Osteocyte (in vitro differentiated cells): ENCODE data around the gene GNPTG. TPM values are rescaled to one million over a fixed set of nuclear protein-coding genes. Genes with fewer than 3 reads are reported as not detected.

ENCODE experiments used
- DNase-seq: peaks from one replicate; pipeline ENCODE4 v3.0.0; 2021; ENCODE audit warnings: mixed read lengths; ENCODE audit not compliant: unreplicated experiment; ENCODE audit errors: extremely low spot score
- H3K27ac Mint-ChIP-seq: one replicate; pipeline ENCODE4 v1.8.0; 2021; ENCODE audit warnings: mild to moderate bottlenecking, mixed read lengths; ENCODE audit not compliant: unreplicated experiment
- H3K27me3 Mint-ChIP-seq: one replicate; pipeline ENCODE4 v1.8.0; 2021; ENCODE audit warnings: mixed read lengths; ENCODE audit not compliant: unreplicated experiment
- H3K36me3 Mint-ChIP-seq: one replicate; pipeline ENCODE4 v1.8.0; 2021; ENCODE audit warnings: mixed read lengths; ENCODE audit not compliant: unreplicated experiment
- H3K4me1 Mint-ChIP-seq: one replicate; pipeline ENCODE4 v1.8.0; 2021; ENCODE audit warnings: mixed read lengths; ENCODE audit not compliant: unreplicated experiment
- H3K4me3 Mint-ChIP-seq: one replicate; pipeline ENCODE4 v1.8.0; 2021; ENCODE audit warnings: mild to moderate bottlenecking, moderate library complexity, mixed read lengths; ENCODE audit not compliant: unreplicated experiment
- H3K9me3 Mint-ChIP-seq: one replicate; pipeline ENCODE4 v1.8.0; 2021; ENCODE audit warnings: mixed read lengths; ENCODE audit not compliant: unreplicated experiment
- total RNA-seq: library from RNA; stranded (reverse); gene quantifications from 2 replicates; pipeline ENCODE4 v1.2.1, GENCODE V29; 2021
- TF ChIP-seq, protein P1 (sequence below): fragments of 200-600 bp; sonication (generic); IDR thresholded peaks from 2 replicates; pipeline ENCODE4 v1.5.0; 2021; ENCODE audit warnings: antibody characterized with exemption, mild to moderate bottlenecking, moderate library complexity

The GNPTG gene
- total RNA-seq, 1 donor from 2014 or later: 94.3 TPM

DNA sequence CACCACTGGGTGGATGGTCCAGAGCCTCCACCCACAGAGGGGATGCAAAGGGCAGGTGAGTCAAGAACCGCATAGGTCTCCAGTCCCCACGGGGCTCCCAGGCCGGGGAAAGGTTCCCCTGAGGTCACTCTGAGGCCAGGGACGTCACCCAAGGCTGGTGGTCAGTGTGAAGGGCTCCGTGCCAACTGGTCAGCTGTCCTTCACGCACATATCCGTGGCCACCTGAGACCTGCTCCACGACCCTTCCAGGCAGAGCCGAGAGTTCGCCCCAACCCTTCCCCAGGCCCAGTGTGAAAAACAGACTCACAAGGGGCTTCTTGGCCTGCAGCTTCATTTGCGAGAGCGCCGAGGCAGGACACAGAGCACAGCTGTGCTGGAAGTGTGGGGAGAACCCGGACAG, 2.8 kb upstream of the GNPTG start:
- Mint-ChIP-seq H3K4me3 (no peak overlapping the region), H3K27ac (no peak overlapping the region), H3K36me3 (peaks cover 7% of the 10 kb centered on the region), H3K4me1 (peaks cover 20% of the 10 kb centered on the region), H3K27me3 (no peaks in the 10 kb centered on the region), H3K9me3 (no peaks in the 10 kb centered on the region)
- TF ChIP-seq, protein P1, sequence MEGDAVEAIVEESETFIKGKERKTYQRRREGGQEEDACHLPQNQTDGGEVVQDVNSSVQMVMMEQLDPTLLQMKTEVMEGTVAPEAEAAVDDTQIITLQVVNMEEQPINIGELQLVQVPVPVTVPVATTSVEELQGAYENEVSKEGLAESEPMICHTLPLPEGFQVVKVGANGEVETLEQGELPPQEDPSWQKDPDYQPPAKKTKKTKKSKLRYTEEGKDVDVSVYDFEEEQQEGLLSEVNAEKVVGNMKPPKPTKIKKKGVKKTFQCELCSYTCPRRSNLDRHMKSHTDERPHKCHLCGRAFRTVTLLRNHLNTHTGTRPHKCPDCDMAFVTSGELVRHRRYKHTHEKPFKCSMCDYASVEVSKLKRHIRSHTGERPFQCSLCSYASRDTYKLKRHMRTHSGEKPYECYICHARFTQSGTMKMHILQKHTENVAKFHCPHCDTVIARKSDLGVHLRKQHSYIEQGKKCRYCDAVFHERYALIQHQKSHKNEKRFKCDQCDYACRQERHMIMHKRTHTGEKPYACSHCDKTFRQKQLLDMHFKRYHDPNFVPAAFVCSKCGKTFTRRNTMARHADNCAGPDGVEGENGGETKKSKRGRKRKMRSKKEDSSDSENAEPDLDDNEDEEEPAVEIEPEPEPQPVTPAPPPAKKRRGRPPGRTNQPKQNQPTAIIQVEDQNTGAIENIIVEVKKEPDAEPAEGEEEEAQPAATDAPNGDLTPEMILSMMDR: no peak
- DNase-seq: no peak

DNA sequence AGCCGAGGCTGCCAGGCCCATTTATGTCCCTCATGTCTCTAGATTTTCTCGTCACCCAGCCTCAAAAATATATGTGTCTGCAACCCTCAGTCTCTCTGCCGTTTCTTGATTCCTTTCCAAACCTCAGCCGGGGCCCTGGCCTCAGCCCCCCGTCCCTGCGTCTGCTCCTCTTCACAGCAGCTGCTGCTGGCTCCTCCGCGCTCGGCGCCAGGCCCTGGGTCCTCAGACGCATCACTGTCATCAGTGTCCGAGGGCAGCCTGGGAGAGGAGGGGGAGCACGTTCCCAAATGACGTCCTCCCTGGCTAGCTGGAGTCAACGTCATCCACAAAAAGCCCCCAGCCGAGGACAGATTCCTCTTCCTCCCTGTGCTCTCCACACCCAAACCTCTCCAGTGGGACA, 2.4 kb upstream of the GNPTG start:
- Mint-ChIP-seq H3K36me3 (peaks cover 7% of the 10 kb centered on the region), H3K4me1 (peaks cover 20% of the 10 kb centered on the region), H3K27me3 (no peaks in the 10 kb centered on the region), H3K4me3 (no peak overlapping the region), H3K9me3 (no peaks in the 10 kb centered on the region), H3K27ac (no peak overlapping the region)
- DNase-seq: no peak
- TF ChIP-seq, protein P1: no peak

DNA sequence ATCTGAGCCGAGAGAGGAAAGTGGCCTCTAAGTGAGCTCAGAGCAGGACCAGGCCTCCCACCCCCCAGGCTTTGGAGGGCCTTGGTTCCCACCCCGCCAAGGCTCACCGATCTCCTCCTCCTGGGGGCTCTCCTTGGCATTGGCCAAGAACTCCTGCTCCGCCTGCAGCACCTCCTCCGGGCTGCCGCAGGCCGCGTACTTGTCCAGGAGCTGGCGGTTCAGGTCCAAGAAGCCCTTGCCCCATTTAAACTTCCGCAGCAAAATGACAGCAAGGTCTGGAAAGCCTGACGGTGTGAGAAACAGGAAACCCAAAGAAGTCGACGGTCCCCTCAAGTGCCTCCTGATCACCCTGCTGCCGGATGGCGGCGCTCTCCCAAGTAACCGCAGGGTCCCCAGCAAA, 1.8 kb upstream of the GNPTG start:
- H3K36me3 Mint-ChIP-seq: peaks cover 7% of the 10 kb centered on the region
- H3K4me3 Mint-ChIP-seq: peak overlapping the region; percentile 74
- DNase-seq: no peak
- no peaks in the 10 kb centered on the region for H3K9me3 Mint-ChIP-seq
- TF ChIP-seq, protein P1: no peak
- H3K27me3 Mint-ChIP-seq: no peaks in the 10 kb centered on the region
- H3K4me1 Mint-ChIP-seq: peaks cover 23% of the 10 kb centered on the region
- H3K27ac Mint-ChIP-seq: no peak overlapping the region

DNA sequence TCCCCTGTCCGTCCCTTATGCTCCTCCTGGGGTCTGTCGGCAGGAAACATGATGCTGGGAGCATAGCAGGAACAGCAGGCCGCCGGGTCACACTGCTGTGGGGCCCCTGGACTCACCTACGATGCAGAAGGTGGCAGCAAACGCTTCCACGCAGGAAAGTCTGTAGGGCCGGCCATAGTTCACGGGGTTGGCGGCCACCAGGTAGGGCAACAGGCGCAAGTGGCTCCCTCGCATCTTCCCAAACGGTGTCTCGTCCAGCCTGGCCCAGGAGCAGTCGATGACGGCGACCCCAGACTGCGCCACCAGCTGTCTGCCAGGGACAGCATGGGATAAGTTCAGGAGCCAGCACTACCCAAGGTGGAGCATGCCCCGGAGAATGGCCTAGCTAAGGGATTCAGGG, 1.0 kb upstream of the GNPTG start:
- TF ChIP-seq, protein P1: no peak
- H3K4me3 Mint-ChIP-seq: peak overlapping the region; percentile 74
- no peak overlapping the region for H3K27ac Mint-ChIP-seq
- no peaks in the 10 kb centered on the region for H3K27me3 Mint-ChIP-seq
- no peak for DNase-seq
- no peaks in the 10 kb centered on the region for H3K9me3 Mint-ChIP-seq
- H3K36me3 Mint-ChIP-seq: peaks cover 7% of the 10 kb centered on the region
- H3K4me1 Mint-ChIP-seq: peaks cover 27% of the 10 kb centered on the region

DNA sequence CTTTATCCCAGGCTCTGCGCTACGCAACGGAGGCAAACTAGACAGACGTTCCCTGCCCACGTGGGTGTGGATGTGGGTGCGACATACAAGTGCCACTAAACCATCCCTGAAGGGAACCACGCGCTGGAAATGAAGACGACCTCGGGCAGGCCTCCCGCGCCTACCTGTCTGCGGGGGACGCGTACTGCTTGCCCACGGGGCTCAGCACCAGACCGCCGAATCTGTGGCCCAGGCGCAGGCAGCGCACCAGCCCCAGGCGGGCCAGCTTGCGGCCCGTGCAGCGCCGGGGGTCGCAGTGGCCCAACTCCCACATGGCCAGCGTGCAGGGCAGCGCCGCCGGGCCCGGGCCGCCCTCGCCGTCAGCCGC, 533 bp upstream of the GNPTG start:
- Mint-ChIP-seq H3K4me3 (peak overlapping the region; percentile 74), H3K36me3 (peaks cover 7% of the 10 kb centered on the region), H3K9me3 (no peaks in the 10 kb centered on the region), H3K27ac (no peak overlapping the region), H3K27me3 (no peaks in the 10 kb centered on the region), H3K4me1 (peaks cover 27% of the 10 kb centered on the region)
- DNase-seq: no peak
- TF ChIP-seq, protein P1: no peak
